MM.1S (cell line): ENCODE data around the gene ZNF738.

ENCODE experiments used
- DNase-seq: peaks from one replicate; pipeline ENCODE4 v3.0.0-alpha.2; 2015
- H2AFZ ChIP-seq: fragments of 300-600 bp; sonication (generic); 2 replicates; pipeline ENCODE4 v1.6.0; 2016; ENCODE audit warnings: antibody characterized with exemption, low read length
- H3F3A ChIP-seq: fragments of 300-600 bp; sonication (generic); 2 replicates; pipeline ENCODE4 v1.6.1; 2016; ENCODE audit warnings: mild to moderate bottlenecking, antibody characterized with exemption, low read length, moderate library complexity, mixed read lengths; ENCODE audit not compliant: insufficient read depth
- H3K27ac ChIP-seq: fragments of 300-600 bp; sonication (generic); 2 replicates; pipeline ENCODE4 v1.5.1; 2016; ENCODE audit warnings: mild to moderate bottlenecking, low read length
- H3K27me3 ChIP-seq: fragments of 300-600 bp; sonication (generic); replicated peaks from 2 replicates; pipeline ENCODE4 v1.6.0; 2016; ENCODE audit warnings: low read length; ENCODE audit not compliant: insufficient read depth
- H3K36me3 ChIP-seq: fragments of 300-600 bp; sonication (generic); replicated peaks from 2 replicates; pipeline ENCODE4 v1.6.1; 2016; ENCODE audit warnings: mild to moderate bottlenecking, low read length, mixed read lengths; ENCODE audit not compliant: insufficient read depth
- H3K4me1 ChIP-seq: fragments of 300-600 bp; sonication (generic); 2 replicates; pipeline ENCODE4 v1.6.1; 2016; ENCODE audit warnings: low read length, mixed read lengths
- H3K4me2 ChIP-seq: fragments of 300-600 bp; sonication (generic); 2 replicates; pipeline ENCODE4 v1.6.0; 2016; ENCODE audit warnings: low read depth, low read length
- H3K4me3 ChIP-seq: fragments of 300-600 bp; sonication (generic); 2 replicates; pipeline ENCODE4 v1.5.1; 2016; ENCODE audit warnings: low read length, mixed read lengths
- H3K79me2 ChIP-seq: fragments of 300-600 bp; sonication (generic); 2 replicates; pipeline ENCODE4 v1.6.1; 2016; ENCODE audit warnings: mixed run types, low read length, mixed read lengths
- H3K9ac ChIP-seq: fragments of 300-600 bp; sonication (generic); 2 replicates; pipeline ENCODE4 v1.6.1; 2016; ENCODE audit warnings: low read length, mixed read lengths
- H3K9me2 ChIP-seq: fragments of 300-600 bp; sonication (generic); replicated peaks from 2 replicates; pipeline ENCODE4 v1.6.1; 2016; ENCODE audit warnings: mild to moderate bottlenecking, low read length, mixed read lengths; ENCODE audit not compliant: insufficient read depth
- H3K9me3 ChIP-seq: fragments of 300-600 bp; sonication (generic); replicated peaks from 2 replicates; pipeline ENCODE4 v1.6.1; 2016; ENCODE audit warnings: mild to moderate bottlenecking, low read length, mixed read lengths; ENCODE audit not compliant: insufficient read depth
- H4K20me1 ChIP-seq: fragments of 300-600 bp; sonication (generic); 2 replicates; pipeline ENCODE4 v1.6.1; 2016; ENCODE audit warnings: mild to moderate bottlenecking, low read length, moderate library complexity, mixed read lengths; ENCODE audit not compliant: insufficient read depth
- CTCF ChIP-seq: fragments of 300-600 bp; sonication (generic); IDR thresholded peaks from 2 replicates; pipeline ENCODE4 v1.5.1; 2016; ENCODE audit warnings: antibody characterized with exemption, low read length, mixed read lengths
- EZH2 ChIP-seq: fragments of 300-600 bp; sonication (generic); optimal IDR thresholded peaks from 2 replicates; pipeline ENCODE3; 2017; ENCODE audit warnings: low read depth, mild to moderate bottlenecking, antibody characterized with exemption, low read length, mixed read lengths
- EZH2phosphoT487 ChIP-seq: fragments of 300-600 bp; sonication (generic); IDR thresholded peaks from 2 replicates; pipeline ENCODE4 v1.6.1; 2018; ENCODE audit warnings: antibody characterized with exemption, low read length

ZNF738 gene

GRCh38 chr19:21422244-21422643 lies 63.4 kb downstream of the ZNF738 start:
- Histone ChIP-seq H2AFZ (no peak overlapping the region), H3K36me3 (no peaks in the 10 kb centered on the region), H3K27ac (no peak overlapping the region), H3K79me2 (no peaks in the 10 kb centered on the region), H4K20me1 (no peaks in the 10 kb centered on the region), H3K27me3 (no peaks in the 10 kb centered on the region), H3K9ac (no peak overlapping the region), H3K9me2 (no peaks in the 10 kb centered on the region), H3F3A (no peaks in the 10 kb centered on the region), H3K4me2 (no peak overlapping the region), H3K9me3 (0 out of 2 replicates have a peak, but pooled peaks cover 3% of the 10 kb centered on the region), H3K4me3 (no peak overlapping the region), H3K4me1 (no peaks in the 10 kb centered on the region)
- TF ChIP-seq EZH2phosphoT487 (no peak), EZH2 (no peak), CTCF (no peak)
- no peak for DNase-seq

GRCh38 chr19:21423057-21424041 lies 64.5 kb downstream of the ZNF738 start:
- TF ChIP-seq CTCF (no peak), EZH2phosphoT487 (no peak), EZH2 (no peak)
- H3K79me2 ChIP-seq: no peaks in the 10 kb centered on the region
- no peaks in the 10 kb centered on the region for H3K27me3 ChIP-seq
- H3K9me2 ChIP-seq: no peaks in the 10 kb centered on the region
- no peak overlapping the region for H3K4me3 ChIP-seq
- no peak overlapping the region for H3K27ac ChIP-seq
- H3K4me1 ChIP-seq: no peaks in the 10 kb centered on the region
- DNase-seq: no peak
- H3K36me3 ChIP-seq: no peaks in the 10 kb centered on the region
- H3K9ac ChIP-seq: no peak overlapping the region
- no peaks in the 10 kb centered on the region for H3F3A ChIP-seq
- 0 out of 2 replicates have a peak, but pooled peaks cover 3% of the 10 kb centered on the region for H3K9me3 ChIP-seq
- no peak overlapping the region for H3K4me2 ChIP-seq
- no peaks in the 10 kb centered on the region for H4K20me1 ChIP-seq
- no peak overlapping the region for H2AFZ ChIP-seq
